CD4-positive, alpha-beta T cell treated with Interleukin-15 for 4 hours (primary cell): ENCODE data around the gene MORN1.

Source experiments
- DNase-seq: peaks from one replicate; pipeline ENCODE4 v3.0.0-alpha.2; 2020; ENCODE audit warnings: low spot score

MORN1 gene

DNA sequence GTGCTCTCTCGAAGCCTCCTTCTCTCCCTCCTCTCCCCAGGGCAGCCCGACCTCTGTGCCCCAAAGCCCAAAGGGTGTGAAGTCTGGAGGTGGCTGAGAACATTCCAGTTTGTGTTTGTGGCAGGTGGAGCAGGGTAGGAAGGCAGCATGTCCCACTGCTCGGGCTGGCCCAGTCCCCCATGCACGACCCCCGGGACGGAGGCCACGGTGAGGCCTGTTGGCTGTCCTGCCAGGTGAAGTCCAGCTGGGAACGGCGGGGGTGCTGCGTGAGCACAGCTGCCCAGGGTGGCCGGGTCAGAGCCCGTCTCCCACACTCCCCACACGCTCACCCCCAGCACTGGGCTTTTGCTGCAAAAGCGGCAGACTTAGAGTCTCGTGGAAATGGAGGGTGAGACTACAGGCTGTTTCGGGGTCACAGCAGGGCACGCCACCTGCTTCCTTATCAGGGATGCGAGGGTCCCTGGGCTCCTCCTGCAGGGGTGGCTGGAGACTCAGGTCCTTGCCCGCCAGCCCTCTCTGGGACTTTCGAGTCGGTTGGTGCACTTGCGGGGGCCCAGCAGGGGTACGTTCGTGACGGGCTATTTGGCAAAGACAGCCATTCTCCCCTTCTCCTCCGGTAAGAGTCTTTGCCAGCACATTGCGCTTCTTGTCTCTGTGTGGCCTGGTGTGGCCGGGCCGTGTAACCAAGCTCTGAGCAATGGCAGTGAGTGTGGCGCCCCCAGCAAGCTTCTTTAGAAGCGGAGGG is 40.3 kb downstream of the MORN1 start:
- no peak for DNase-seq

DNA sequence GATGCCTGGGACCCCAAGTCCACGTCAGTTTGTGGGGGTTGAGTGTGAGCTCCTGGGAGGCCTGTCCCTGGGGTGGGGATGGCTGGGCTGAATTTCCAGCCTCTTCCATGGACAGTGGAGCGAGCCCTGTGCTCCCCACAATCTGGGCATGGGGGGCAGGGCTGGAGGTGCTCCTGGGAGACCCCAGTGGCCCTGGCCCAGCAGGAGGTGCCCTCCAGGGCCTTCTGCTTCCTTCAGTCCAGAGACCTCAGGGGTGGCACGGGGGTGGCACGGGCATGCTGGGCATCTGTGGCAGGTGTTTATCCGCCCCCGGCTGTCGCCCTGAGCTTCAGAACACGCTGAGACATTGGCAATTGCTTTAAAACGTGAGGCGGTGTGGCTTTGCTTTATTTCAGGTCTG is 40.9 kb downstream of the MORN1 start:
- no peak for DNase-seq

DNA sequence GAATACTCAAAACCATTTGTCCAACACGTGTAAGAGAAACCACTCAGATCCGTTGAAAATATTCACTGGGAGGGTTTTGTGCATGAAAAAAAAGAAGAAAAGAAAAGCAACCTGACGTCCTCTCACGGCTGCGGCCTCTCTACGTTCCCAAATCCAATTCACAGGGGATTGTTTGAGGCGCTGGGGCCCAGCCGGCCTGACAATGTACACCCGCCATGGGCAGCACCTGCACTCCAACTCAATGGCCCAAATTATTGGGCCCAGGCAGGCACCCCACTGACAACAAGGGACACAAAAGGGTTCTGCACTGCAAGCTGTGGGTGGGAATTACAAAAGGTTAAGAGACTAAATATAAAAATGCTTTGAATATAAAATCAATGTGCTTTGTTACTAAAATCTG is 41.5 kb downstream of the MORN1 start:
- no peak for DNase-seq

DNA sequence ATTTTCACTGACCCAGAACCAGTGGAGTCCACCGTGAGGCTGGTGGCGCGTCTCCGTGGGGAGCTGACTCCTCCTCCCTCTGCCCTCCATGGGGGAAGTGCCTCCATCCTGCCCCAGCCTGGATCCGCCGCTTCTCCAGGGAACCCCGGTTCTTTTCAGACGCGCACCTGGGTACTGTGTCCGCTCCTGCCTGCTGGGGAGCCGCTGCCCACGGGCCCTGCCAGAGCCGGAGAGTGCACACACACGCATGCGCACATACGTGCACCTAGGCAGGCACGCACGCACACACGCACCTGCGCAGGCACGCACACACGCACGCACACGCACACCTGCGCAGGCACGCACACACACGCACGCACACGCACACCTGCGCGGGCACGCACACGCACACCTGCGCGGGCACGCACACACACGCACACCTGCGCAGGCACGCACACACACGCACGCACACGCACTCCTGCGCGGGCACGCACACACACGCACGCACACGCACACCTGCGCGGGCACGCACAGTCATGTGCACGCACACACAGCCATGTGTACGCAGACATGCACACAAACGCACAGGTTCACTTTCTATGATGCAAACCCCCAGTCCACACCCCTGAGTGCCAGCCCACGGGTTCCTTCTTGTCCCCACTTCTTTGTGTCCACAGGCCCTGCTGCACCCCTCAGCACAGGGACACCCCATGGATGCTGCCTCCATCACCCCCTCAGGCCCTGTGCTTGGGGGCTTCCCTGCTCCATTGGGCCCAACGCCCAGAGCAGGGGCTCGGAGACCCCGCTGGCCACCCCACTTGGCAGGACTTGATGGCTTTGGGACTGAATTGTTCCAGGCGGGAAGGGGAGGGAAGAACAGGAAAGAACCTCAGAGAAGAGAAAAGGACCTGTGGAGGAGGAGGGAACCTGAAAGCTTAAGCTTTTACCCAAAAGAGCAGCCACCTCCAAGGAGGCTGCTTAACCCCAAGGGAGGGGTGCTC is 42.7 kb downstream of the MORN1 start:
- DNase-seq = no peak

GRCh38 chr1:2347896-2348295 is 43.5 kb downstream of the MORN1 start:
- no peak for DNase-seq

GRCh38 chr1:2347409-2347785 is 44.0 kb downstream of the MORN1 start:
- DNase-seq = no peak

DNA sequence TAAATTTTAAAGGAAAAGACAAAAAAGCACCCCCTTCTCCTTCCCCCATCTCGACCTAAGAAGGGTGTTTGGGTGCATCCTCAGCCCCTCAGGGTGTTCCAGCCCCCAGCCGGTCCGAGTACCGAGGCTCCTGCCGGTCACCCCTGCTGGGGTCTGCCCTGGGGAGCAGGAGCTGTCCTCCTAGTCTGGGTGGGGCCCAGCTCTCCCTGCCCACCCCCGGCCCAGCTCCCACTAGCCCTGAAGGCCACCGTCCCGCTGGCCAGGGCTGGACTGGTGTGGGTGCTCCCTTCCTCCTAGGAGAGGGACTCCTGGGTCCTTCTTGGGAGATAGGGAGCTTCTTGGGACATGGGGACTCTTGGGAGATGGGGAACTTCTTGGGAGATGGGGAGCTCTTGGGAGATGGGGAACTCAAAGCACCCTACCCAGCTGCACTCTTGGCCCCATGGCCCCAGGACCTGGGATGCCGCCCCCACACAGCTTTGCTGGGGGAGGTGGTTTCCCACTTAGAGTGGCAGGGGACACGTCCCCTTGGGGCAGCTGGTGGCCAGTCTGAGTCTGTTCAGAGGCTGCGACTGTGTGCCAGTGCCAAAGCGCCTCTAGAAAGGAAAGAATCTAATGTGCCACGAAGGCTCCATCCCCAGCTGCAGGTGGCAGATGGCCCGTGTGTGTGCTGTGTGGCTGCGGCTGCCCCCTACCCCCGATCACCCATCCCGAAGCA is 44.5 kb downstream of the MORN1 start:
- DNase-seq = no peak

- DNase-seq = no peak
Observed at GRCh38 chr1:2345297-2346075, 45.9 kb downstream of the MORN1 start.

- no peak for DNase-seq
Observed at GRCh38 chr1:2344744-2345296, 46.5 kb downstream of the MORN1 start.

DNA sequence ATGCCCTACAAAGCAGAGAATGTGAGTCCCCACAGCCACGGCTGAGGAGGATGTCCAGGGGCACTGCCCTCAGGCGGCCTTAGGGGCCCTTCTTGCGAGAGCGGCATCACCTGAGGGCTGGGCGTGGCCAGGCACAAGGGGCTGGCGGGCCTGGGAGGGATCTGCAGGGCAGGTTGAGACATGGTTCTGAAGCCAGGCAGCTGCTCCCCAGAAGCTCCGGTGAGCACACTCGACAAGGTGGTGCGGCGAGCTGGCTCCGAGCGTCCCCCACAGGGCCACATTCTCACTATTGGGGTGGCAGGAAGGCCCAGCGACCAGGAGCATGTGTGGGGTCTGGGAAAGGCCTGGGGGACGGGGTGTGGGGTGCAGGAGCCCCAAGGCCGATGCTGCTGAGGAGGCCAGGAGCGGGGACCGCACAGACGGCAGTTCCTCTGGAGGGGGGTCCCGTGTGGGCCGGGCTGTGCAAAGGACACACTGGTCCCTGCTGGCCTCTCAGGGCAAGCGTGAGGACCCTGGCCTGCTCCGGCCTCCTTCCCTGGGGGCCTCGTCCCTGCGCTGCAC is 47.2 kb downstream of the MORN1 start:
- no peak for DNase-seq

DNA sequence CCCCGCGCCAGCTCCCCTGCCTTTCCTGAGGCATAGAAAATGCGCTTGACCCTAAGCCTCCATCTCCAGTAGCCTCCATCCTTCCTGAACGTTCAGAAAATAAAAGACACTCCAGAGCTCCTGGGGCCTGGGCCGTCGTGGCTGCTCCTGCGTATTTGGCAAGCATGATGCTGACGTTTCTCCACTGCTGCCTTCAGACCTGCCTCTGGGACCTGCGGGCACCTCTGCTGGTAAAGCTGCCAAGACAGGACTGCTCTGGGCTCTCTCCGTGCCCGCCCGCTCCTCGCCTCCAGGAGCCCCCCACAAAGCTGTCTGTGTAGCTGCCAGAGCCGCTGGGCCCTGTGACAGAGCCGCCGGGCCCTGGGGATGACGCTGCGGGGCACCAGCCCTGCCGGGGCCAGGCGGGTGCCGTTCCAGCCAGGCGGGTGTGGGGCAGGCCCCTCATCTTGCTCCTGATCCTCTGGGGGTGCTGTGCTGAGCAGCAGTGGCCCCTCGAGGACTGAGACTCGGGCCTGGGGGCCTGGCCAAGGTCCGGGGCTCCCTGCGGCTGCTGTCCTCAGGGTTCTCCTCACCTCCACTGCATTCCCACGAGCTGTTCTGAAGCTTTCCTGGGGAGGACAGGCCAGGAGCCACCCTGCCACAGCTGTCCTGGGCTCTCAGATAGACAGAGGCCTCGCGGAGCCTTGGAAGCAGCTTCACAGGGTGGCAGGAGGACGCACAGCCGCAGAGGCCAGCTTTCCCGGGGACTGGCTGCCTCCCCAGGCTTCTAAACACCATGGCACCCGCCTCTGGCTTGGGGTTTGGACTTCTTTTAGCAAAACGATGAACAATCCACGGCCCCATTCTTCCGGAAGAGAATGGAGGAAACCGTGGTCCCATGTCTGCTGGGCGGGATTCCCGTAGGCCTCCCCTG is 48.1 kb downstream of the MORN1 start:
- DNase-seq = no peak

DNA sequence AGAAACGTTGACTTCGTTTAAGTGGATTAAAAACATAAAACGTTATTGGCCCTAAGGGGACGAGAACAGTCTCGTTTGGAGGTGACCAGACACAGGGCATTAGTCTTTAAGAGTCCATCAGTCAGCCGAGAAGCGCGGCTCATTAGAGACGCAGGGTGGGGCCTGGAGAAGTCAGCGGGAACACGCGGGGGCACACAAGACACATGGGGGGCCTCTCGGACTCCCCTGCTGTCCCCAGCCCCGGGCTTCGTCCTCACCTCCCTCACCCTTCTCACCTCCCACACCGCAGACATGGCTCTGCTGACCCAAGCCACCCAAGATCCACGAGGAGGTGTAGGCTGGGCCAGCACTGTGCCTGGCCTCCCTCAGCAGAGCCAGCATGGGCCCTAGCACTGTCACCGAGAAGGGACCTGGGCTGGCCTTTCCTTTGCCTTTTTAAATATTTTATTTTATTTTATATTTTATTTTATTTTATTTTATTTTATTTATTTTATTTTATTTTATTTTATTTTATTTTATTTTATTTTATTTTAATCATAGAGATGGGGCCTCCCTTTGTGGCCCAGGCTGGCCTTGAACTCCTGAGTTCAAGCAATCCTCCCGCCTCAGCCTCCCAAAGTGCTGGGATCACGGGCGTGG is 48.9 kb downstream of the MORN1 start:
- no peak for DNase-seq

DNA sequence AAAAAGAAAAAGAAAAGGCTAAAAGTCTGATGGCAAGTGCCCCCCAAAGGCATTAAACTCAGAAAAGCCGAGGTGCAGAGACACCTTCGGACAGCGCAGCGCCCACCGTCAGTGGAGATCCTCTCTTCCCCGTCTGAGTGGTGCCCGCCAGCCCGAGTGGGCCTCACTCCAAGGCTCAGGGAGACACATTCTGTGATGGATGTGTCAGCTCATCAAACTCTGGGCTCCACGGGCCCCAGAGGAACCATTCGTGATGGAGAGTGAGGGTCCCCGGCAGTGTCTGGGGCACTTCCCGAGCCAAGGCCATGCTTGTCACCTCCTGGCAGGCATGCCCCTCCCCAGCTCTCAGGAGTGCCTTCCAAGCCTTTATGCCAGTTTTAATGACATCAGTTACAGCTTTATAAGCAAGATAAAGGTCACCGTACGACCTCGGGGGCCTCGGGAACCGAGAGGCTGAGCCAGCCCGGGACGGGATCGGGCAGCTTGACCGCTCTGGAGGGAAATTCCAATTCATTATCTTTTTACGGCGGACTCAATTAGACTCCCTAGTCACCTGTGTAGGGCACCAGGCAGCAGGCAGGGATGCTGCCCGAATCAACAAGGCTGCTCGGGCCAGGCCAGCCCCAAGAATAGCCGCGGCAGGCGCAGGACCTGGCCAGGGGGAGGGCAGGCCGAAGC is 49.5 kb downstream of the MORN1 start:
- no peak for DNase-seq

- DNase-seq = no peak
Observed at GRCh38 chr1:2340918-2341254, 50.5 kb downstream of the MORN1 start.

DNA sequence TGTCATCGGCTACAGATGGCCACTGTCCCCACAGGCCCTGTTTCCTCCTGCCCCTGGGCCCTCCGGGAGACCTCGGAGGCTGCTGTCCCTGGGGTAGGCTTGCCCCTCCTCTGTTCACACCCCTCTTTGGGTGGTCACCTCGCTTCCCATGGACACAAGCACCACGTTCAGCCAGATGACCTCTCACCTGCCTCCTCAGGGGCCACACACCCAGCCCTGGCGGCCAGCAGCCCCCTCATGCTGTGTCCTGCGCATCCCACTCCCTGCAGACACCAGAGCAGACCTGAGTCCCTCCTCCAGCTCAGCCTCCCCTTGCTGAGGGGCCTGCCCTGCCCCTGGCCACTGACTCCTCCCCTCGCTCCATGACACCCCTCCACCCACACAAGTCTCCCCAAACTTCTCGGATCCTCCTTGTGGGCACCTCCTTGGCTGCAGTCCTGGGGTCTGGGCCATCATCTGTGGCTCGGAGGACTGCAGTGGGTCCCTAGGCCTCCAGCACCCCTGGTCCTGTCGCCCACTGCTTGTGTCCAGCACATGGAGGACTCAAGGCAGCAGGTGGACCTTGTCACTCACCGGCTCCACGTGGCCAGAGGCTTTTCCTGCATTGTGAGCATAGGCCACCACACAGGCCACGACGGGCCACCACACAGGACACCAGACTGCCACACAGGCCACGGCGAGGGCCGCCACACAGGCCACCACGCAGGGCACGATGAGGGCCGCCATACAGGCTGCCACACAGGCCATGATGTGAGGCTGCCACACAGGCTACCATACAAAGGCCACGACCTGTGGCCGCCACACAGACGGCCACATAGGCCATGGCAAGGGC is 51.1 kb downstream of the MORN1 start:
- no peak for DNase-seq

DNA sequence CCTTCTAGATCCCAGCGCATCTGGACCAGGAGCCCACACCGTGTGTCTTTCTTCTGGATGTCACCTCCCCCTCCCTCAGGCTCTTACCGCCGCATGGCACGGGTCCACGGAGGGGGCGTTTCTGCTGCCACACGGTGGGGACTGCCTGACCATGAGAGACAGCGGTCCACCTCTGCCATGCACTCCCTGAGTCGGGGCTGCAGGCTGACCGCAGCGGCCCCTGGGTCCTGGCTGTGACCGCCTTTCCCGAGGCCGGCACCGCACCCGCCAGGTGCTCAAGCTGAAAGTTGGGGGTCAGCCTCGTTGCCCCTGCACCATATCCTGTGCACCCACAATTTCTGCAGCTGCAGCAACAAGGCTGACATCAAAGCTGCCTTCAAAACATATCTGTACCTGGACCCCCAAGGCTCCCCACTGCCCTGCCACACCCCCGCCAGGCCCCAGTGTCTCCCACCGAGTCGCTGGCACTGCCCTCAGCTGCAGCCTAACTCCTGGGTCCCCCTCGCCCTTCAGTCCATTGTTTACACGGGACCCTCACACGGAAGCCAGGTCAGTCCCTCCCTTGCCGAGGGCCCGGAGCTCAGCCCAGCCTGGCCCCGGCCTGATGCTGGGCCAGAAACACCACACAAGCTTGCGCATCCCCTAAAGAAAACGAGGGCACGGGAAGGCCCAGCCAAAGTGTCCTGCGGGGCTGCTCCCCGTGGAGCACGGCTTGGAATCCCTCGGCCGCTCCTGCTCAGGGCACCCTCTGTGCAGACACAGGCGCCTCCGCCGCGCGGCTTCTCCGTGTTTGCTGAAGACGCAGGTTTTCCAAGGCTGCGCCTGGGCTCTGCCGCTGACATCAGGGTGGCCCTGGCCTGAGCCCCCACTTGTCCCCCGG is 51.9 kb downstream of the MORN1 start:
- no peak for DNase-seq

GRCh38 chr1:2337501-2337900 is 53.9 kb downstream of the MORN1 start:
- no peak for DNase-seq
